PC-3 (cell line): ENCODE measurements around the gene FAM83F.

Experiments
- EZH2 ChIP-seq: fragments of 300-600 bp; sonication (generic); IDR thresholded peaks from one replicate; pipeline ENCODE4 v1.6.1; 2017; ENCODE audit warnings: antibody characterized with exemption, mild to moderate bottlenecking, low read length; ENCODE audit not compliant: unreplicated experiment
- EZH2phosphoT487 ChIP-seq: fragments of 300-600 bp; sonication (generic); IDR thresholded peaks from 2 replicates; pipeline ENCODE4 v1.6.1; 2018; ENCODE audit warnings: mild to moderate bottlenecking, antibody characterized with exemption, low read length, borderline replicate concordance
- TF ChIP-seq, protein P1 (sequence below): fragments of 300-600 bp; sonication (generic); conservative IDR thresholded peaks from 2 replicates; pipeline ENCODE4 v1.5.1; 2017; ENCODE audit warnings: antibody characterized with exemption, low read depth, mild to moderate bottlenecking, low read length

- TF ChIP-seq EZH2phosphoT487 (no peak), EZH2 (no peak)
- TF ChIP-seq, protein P1, sequence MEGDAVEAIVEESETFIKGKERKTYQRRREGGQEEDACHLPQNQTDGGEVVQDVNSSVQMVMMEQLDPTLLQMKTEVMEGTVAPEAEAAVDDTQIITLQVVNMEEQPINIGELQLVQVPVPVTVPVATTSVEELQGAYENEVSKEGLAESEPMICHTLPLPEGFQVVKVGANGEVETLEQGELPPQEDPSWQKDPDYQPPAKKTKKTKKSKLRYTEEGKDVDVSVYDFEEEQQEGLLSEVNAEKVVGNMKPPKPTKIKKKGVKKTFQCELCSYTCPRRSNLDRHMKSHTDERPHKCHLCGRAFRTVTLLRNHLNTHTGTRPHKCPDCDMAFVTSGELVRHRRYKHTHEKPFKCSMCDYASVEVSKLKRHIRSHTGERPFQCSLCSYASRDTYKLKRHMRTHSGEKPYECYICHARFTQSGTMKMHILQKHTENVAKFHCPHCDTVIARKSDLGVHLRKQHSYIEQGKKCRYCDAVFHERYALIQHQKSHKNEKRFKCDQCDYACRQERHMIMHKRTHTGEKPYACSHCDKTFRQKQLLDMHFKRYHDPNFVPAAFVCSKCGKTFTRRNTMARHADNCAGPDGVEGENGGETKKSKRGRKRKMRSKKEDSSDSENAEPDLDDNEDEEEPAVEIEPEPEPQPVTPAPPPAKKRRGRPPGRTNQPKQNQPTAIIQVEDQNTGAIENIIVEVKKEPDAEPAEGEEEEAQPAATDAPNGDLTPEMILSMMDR = no peak
These were observed 8.4 kb downstream of the FAM83F start for GRCh38 chr22:40002935-40003715.
